HepG2 (cell line): Measurements from ENCODE around the gene NAA25.

Source experiments
- CREM ChIP-seq, 2 experiments: sonication (generic) in 1 of 2; formaldehyde crosslinking in 1 of 2; IDR thresholded peaks; 2 replicates each; pipeline versions ENCODE4 v1.4.0 to v1.6.1; 2016 to 2020; ENCODE audit warnings: antibody characterized with exemption in 1 of 2, mild to moderate bottlenecking in 1 of 2, missing genetic modification reagents in 1 of 2
- ELF4 ChIP-seq: sonication (generic); formaldehyde crosslinking; IDR thresholded peaks from 2 replicates; pipeline ENCODE4 v1.5.0; 2020; ENCODE audit warnings: missing genetic modification reagents, mild to moderate bottlenecking, moderate library complexity, borderline replicate concordance
- MAFF ChIP-seq: IDR thresholded peaks from 2 replicates; pipeline ENCODE4 v1.6.1; 2011; ENCODE audit warnings: low read depth, low read length, improper control_type of control experiment
- REST ChIP-seq, 2 experiments: IDR thresholded peaks; 2 replicates each; pipeline ENCODE4 v1.6.1; 2011 to 2012; ENCODE audit warnings: low read length in 2 of 2, borderline replicate concordance in 1 of 2, low read depth in 1 of 2, mild to moderate bottlenecking in 1 of 2, moderate library complexity in 1 of 2
- SAFB2 ChIP-seq: sonication (generic); formaldehyde crosslinking; IDR thresholded peaks from 2 replicates; pipeline ENCODE4 v1.5.1; 2020; ENCODE audit warnings: missing genetic modification reagents, low read depth, mild to moderate bottlenecking, borderline replicate concordance
- TGIF2 ChIP-seq: IDR thresholded peaks from 2 replicates; pipeline ENCODE4 v1.6.1; 2016; ENCODE audit warnings: control low read depth, missing compliant biosample characterization
- USF2 ChIP-seq, 2 experiments: sonication (generic) in 1 of 2; formaldehyde crosslinking in 1 of 2; IDR thresholded peaks; 2 replicates each; pipeline versions ENCODE4 v1.5.1 to v1.6.1; 2011 to 2020; ENCODE audit warnings: borderline replicate concordance in 1 of 2, low read depth in 1 of 2, low read length in 1 of 2, mild to moderate bottlenecking in 1 of 2, missing genetic modification reagents in 1 of 2, moderate library complexity in 1 of 2
- ZBTB46 ChIP-seq: sonication (generic); formaldehyde crosslinking; IDR thresholded peaks from 2 replicates; pipeline ENCODE4 v1.4.0; 2020; ENCODE audit warnings: mild to moderate bottlenecking, missing genetic modification reagents, borderline replicate concordance
- ZNF468 ChIP-seq: sonication (generic); formaldehyde crosslinking; IDR thresholded peaks from 2 replicates; pipeline ENCODE4 v1.8.0; 2022; ENCODE audit warnings: mild to moderate bottlenecking, moderate library complexity, missing genetic modification reagents
- ZZZ3 ChIP-seq: sonication (generic); formaldehyde crosslinking; IDR thresholded peaks from 2 replicates; pipeline ENCODE4 v1.4.0; 2020; ENCODE audit warnings: missing genetic modification reagents, mild to moderate bottlenecking, borderline replicate concordance
- TF ChIP-seq, protein P1 (sequence below): sonication (generic); formaldehyde crosslinking; IDR thresholded peaks from 2 replicates; pipeline ENCODE4 v1.5.0; 2020; ENCODE audit warnings: mild to moderate bottlenecking, missing genetic modification reagents, moderate library complexity
- TF ChIP-seq, protein P2 (sequence below): sonication (generic); formaldehyde crosslinking; IDR thresholded peaks from 2 replicates; pipeline ENCODE4 v1.8.0; 2022; ENCODE audit warnings: mild to moderate bottlenecking, missing genetic modification reagents

GRCh38 chr12:111991535-111991934 lies 117.0 kb downstream of the NAA25 start:
- TF ChIP-seq, protein P1, sequence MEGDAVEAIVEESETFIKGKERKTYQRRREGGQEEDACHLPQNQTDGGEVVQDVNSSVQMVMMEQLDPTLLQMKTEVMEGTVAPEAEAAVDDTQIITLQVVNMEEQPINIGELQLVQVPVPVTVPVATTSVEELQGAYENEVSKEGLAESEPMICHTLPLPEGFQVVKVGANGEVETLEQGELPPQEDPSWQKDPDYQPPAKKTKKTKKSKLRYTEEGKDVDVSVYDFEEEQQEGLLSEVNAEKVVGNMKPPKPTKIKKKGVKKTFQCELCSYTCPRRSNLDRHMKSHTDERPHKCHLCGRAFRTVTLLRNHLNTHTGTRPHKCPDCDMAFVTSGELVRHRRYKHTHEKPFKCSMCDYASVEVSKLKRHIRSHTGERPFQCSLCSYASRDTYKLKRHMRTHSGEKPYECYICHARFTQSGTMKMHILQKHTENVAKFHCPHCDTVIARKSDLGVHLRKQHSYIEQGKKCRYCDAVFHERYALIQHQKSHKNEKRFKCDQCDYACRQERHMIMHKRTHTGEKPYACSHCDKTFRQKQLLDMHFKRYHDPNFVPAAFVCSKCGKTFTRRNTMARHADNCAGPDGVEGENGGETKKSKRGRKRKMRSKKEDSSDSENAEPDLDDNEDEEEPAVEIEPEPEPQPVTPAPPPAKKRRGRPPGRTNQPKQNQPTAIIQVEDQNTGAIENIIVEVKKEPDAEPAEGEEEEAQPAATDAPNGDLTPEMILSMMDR (CRISPR knock-in tag), result no peak
- TF ChIP-seq, protein P2, sequence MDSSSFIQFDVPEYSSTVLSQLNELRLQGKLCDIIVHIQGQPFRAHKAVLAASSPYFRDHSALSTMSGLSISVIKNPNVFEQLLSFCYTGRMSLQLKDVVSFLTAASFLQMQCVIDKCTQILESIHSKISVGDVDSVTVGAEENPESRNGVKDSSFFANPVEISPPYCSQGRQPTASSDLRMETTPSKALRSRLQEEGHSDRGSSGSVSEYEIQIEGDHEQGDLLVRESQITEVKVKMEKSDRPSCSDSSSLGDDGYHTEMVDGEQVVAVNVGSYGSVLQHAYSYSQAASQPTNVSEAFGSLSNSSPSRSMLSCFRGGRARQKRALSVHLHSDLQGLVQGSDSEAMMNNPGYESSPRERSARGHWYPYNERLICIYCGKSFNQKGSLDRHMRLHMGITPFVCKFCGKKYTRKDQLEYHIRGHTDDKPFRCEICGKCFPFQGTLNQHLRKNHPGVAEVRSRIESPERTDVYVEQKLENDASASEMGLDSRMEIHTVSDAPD (CRISPR knock-in tag), result no peak
- no peak for TF ChIP-seq ZZZ3
- TF ChIP-seq CREM (IDR thresholded peaks at IDR 0.05), result no peak
- TF ChIP-seq CREM (CRISPR knock-in tag; IDR thresholded peaks at IDR 0.05), result no peak
- TF ChIP-seq ZNF468, result no peak
- TF ChIP-seq TGIF2, result no peak
- TF ChIP-seq SAFB2 (CRISPR knock-in tag), result no peak
- TF ChIP-seq USF2 (IDR thresholded peaks at IDR 0.05; ENCODE audit: low read depth, low read length), result no peak
- TF ChIP-seq USF2 (CRISPR knock-in tag; IDR thresholded peaks at IDR 0.05; ENCODE audit: borderline replicate concordance), result no peak
- TF ChIP-seq ZBTB46 (CRISPR knock-in tag), result no peak
- no peak for TF ChIP-seq MAFF
- TF ChIP-seq ELF4 (CRISPR knock-in tag), result no peak
- TF ChIP-seq REST (IDR thresholded peaks at IDR 0.05; ENCODE audit: borderline replicate concordance in 1 of 2, low read depth in 1 of 2, low read length in 2 of 2), result no peak
